ENCODE measurements around the gene RASGRF2. TPM values are rescaled to one million over a fixed set of nuclear protein-coding genes. Genes with fewer than 3 reads are reported as not detected.

Gene RASGRF2
- total and polyA plus RNA-seq, 9 of the 15 experiments (the other 6 are each of a cell fraction or from before 2014, with no cell fraction given) = 0.01 to 0.22 (median 0.08) TPM; not detected in 2

DNA sequence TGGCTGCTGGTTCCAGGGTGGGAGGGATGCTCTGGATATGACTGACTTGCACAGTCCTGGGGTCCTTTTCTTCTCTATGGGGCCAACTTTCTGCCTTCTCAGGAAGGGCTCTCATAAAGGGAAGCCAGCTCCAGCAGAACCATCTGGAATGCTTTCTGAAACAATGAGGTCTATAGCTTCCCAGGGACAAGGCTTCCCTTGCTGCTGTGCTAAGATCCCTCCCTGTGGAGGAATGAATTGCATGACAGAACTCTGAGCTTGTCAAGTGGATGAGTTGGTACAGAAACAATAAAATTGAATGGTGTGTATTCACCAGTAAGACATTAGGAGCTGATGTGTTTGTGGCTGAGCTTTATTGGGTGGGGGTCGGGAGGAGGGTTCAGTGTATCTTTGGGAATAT lies 292.7 kb downstream of the RASGRF2 start (continued):
- TF ChIP-seq, protein P1, sequence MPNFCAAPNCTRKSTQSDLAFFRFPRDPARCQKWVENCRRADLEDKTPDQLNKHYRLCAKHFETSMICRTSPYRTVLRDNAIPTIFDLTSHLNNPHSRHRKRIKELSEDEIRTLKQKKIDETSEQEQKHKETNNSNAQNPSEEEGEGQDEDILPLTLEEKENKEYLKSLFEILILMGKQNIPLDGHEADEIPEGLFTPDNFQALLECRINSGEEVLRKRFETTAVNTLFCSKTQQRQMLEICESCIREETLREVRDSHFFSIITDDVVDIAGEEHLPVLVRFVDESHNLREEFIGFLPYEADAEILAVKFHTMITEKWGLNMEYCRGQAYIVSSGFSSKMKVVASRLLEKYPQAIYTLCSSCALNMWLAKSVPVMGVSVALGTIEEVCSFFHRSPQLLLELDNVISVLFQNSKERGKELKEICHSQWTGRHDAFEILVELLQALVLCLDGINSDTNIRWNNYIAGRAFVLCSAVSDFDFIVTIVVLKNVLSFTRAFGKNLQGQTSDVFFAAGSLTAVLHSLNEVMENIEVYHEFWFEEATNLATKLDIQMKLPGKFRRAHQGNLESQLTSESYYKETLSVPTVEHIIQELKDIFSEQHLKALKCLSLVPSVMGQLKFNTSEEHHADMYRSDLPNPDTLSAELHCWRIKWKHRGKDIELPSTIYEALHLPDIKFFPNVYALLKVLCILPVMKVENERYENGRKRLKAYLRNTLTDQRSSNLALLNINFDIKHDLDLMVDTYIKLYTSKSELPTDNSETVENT (CRISPR knock-in tag; IDR thresholded peaks at IDR 0.05) = no peak
- no peak for TF ChIP-seq LCOR (CRISPR knock-in tag; IDR thresholded peaks at IDR 0.05)
- no peak for TF ChIP-seq MAFF (IDR thresholded peaks at IDR 0.05; ENCODE audit: low read length)
- no peak for TF ChIP-seq ZNF121 (CRISPR knock-in tag; conservative IDR thresholded peaks at IDR 0.05)
- TF ChIP-seq SMAD4 (CRISPR knock-in tag; conservative IDR thresholded peaks at IDR 0.05) = no peak

GRCh38 chr5:81253875-81254274 lies 293.7 kb downstream of the RASGRF2 start:
- 74% methylated on average over 4 of the region's 4 CpGs for WGBS (ENCODE audit: insufficient coverage, low coverage, missing lambda C conversion rate)
- Histone ChIP-seq H3K4me3 (no peak overlapping the region), H3K9ac (ENCODE audit: insufficient read depth in 1 of 2, low read depth in 2 of 2, low read length in 2 of 2) (no peak overlapping the region), H3K36me3 (ENCODE audit: control insufficient read depth, insufficient read depth, low read length) (no peaks in the 10 kb centered on the region), H3K4me1 (replicated peaks in 1 of 2; ENCODE audit: control insufficient read depth in 2 of 2, insufficient read depth in 2 of 2, low read length in 2 of 2) (peaks cover 0 to 4% of the 10 kb centered on the region in 2 experiments; a peak in 1 of 5 replicates), H3K79me2 (ENCODE audit: control insufficient read depth, insufficient read depth, low read length) (no peaks in the 10 kb centered on the region), H3K4me2 (ENCODE audit: insufficient read depth, low read length) (no peak overlapping the region), H2AFZ (ENCODE audit: low read depth, low read length) (no peak overlapping the region), H3K9me1 (ENCODE audit: control insufficient read depth, insufficient read depth, low read length) (no peaks in the 10 kb centered on the region), H3K27ac (ENCODE audit: extremely low read depth, low read depth, low read length) (no peak overlapping the region), H4K20me1 (replicated peaks; ENCODE audit: control insufficient read depth, insufficient read depth, low read length) (no peaks in the 10 kb centered on the region), H3K9me3 (replicated peaks; ENCODE audit: control insufficient read depth, insufficient read depth, low read depth, low read length) (no peaks in the 10 kb centered on the region), H3K27me3 (ENCODE audit: control insufficient read depth in 2 of 2, insufficient read depth in 2 of 2, low read length in 2 of 2) (no peaks in the 10 kb centered on the region)
- POLR2A ChIA-PET = no interaction called here
- CTCF ChIA-PET (ENCODE audit: low intra/inter-chr PET ratio) = no interaction called here
- TF ChIP-seq SIN3A (IDR thresholded peaks at IDR 0.05; ENCODE audit: borderline replicate concordance in 2 of 2, control insufficient read depth in 1 of 2, low read depth in 2 of 2, low read length in 2 of 2) (no peak), CHD2 (IDR thresholded peaks at IDR 0.05; ENCODE audit: low read depth, low read length) (no peak), CBX8 (IDR thresholded peaks at IDR 0.05; ENCODE audit: borderline replicate concordance, extremely low read depth, low read depth, low read length, poor library complexity, severe bottlenecking) (no peak), ETV6 (IDR thresholded peaks at IDR 0.05; ENCODE audit: borderline replicate concordance in 1 of 2, low read depth in 2 of 2, low read length in 1 of 2) (no peak), ETV6 (CRISPR knock-in tag; IDR thresholded peaks at IDR 0.05; ENCODE audit: borderline replicate concordance) (no peak), KDM4B (IDR thresholded peaks at IDR 0.05; ENCODE audit: borderline replicate concordance in 2 of 2, low read depth in 1 of 2) (no peak), NFATC3 (IDR thresholded peaks at IDR 0.05) (no peak), ESRRB (CRISPR knock-in tag; IDR thresholded peaks at IDR 0.05; ENCODE audit: borderline replicate concordance) (no peak)
- no TSS peak for BruUV-seq (replicated peaks)
- ATAC-seq (no peak), DNase-seq (ENCODE audit: extremely low read depth in 1 of 4, low spot score in 3 of 4) (no peak), FAIRE-seq (no peak)
- in situ Hi-C loops (cut with MboI) = no loop called here
- intact Hi-C loops (cut with micrococcal nuclease) = no loop called here

Measured in K562 (cell line).